Neural cell (in vitro differentiated cells): Measurements from ENCODE around the gene DNAAF1.

ENCODE experiments used
- EP300 ChIP-seq: fragments of 450-650 bp; conservative IDR thresholded peaks from 2 replicates; pipeline ENCODE4 v1.6.1; 2014; ENCODE audit warnings: antibody characterized with exemption, mild to moderate bottlenecking, moderate library complexity; ENCODE audit not compliant: poor library complexity, severe bottlenecking
- EZH2 ChIP-seq: fragments of 200-600, 300-800 bp; shearing (Covaris generic), sonication (generic); IDR thresholded peaks from 2 replicates; pipeline ENCODE4 v1.6.1; 2014; ENCODE audit warnings: antibody characterized with exemption, low read length, borderline replicate concordance, mild to moderate bottlenecking; ENCODE audit not compliant: insufficient read depth, poor library complexity, severe bottlenecking
- MXI1 ChIP-seq: fragments of 450-650 bp; conservative IDR thresholded peaks from 2 replicates; pipeline ENCODE4 v1.6.1; 2014; ENCODE audit warnings: antibody characterized with exemption, mild to moderate bottlenecking; ENCODE audit not compliant: poor library complexity, severe bottlenecking
- POLR2AphosphoS5 ChIP-seq: IDR thresholded peaks from 2 replicates; pipeline ENCODE4 v1.6.1; 2012
- RAD21 ChIP-seq: fragments of 450-650 bp; conservative IDR thresholded peaks from 2 replicates; pipeline ENCODE4 v1.6.1; 2014; ENCODE audit warnings: antibody characterized with exemption, mild to moderate bottlenecking, moderate library complexity
- REST ChIP-seq: IDR thresholded peaks from 2 replicates; pipeline ENCODE4 v1.6.1; 2012; ENCODE audit warnings: borderline replicate concordance
- SMC3 ChIP-seq: fragments of 450-650 bp; conservative IDR thresholded peaks from 2 replicates; pipeline ENCODE4 v1.6.1; 2014; ENCODE audit warnings: antibody characterized with exemption, mild to moderate bottlenecking, moderate library complexity; ENCODE audit not compliant: poor library complexity
- TAF1 ChIP-seq: IDR thresholded peaks from 2 replicates; pipeline ENCODE4 v1.6.1; 2012; ENCODE audit warnings: low read depth
- TF ChIP-seq, protein P1 (sequence below): fragments of 450-650 bp; IDR thresholded peaks from 2 replicates; pipeline ENCODE4 v1.5.1; 2014; ENCODE audit warnings: antibody characterized with exemption, mild to moderate bottlenecking, moderate library complexity; ENCODE audit not compliant: poor library complexity, severe bottlenecking

DNA sequence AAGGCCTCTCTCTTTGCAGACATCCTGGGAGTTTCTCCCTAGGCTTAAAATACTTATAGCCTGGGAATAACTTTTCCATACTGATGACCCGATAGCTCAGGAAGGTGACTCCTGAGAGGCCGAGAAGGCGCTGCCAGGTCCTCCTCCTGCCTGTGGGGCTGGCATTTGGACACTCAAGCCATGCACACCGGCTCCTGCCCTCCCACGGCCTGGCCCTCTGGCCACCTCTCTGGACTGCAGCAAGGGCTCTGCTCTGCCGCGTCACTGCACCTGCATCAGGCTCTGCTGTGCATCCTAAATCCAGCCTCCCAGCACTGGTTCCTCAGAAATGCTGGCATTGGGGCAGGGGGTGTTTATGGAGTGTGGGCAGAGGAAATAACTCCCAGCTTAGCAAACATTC lies 80.5 kb downstream of the DNAAF1 start:
- TF ChIP-seq MXI1 (no peak), SMC3 (no peak), EZH2 (no peak), POLR2AphosphoS5 (no peak), EP300 (no peak), RAD21 (no peak), REST (no peak), TAF1 (no peak)
- TF ChIP-seq, protein P1, sequence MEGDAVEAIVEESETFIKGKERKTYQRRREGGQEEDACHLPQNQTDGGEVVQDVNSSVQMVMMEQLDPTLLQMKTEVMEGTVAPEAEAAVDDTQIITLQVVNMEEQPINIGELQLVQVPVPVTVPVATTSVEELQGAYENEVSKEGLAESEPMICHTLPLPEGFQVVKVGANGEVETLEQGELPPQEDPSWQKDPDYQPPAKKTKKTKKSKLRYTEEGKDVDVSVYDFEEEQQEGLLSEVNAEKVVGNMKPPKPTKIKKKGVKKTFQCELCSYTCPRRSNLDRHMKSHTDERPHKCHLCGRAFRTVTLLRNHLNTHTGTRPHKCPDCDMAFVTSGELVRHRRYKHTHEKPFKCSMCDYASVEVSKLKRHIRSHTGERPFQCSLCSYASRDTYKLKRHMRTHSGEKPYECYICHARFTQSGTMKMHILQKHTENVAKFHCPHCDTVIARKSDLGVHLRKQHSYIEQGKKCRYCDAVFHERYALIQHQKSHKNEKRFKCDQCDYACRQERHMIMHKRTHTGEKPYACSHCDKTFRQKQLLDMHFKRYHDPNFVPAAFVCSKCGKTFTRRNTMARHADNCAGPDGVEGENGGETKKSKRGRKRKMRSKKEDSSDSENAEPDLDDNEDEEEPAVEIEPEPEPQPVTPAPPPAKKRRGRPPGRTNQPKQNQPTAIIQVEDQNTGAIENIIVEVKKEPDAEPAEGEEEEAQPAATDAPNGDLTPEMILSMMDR, result no peak
